ENCODE measurements around the gene MAP2K3. TPM values are rescaled to one million over a fixed set of nuclear protein-coding genes. Genes with fewer than 3 reads are reported as not detected.

Gene MAP2K3
- total and polyA plus RNA-seq, 2 of the 4 experiments (the other 2 are of a cell fraction): 23.5 to 82.2 TPM

GRCh38 chr17:21303441-21304065 lies 19.0 kb downstream of the MAP2K3 start:
- Histone ChIP-seq H2AK9ac (replicated peaks; ENCODE audit: low read depth, low read length, poor library complexity) (peak overlapping the region; percentile 33), H3K4ac (ENCODE audit: low read depth, low read length) (no peak overlapping the region), H3K4me1 (ENCODE audit: control insufficient read depth, insufficient read depth, low read length) (peaks cover 2% of the 10 kb centered on the region), H3K18ac (ENCODE audit: low read depth, low read length) (no peak overlapping the region), H2BK20ac (ENCODE audit: low read depth, low read length) (no peak overlapping the region), H4K20me1 (ENCODE audit: insufficient read depth, low read length) (peaks cover 35% of the 10 kb centered on the region), H3K14ac (replicated peaks; ENCODE audit: low read depth, low read length) (no peak overlapping the region), H3K36me3 (ENCODE audit: control insufficient read depth, insufficient read depth, low read length) (peaks cover 61% of the 10 kb centered on the region), H3K4me2 (ENCODE audit: low read depth, low read length) (no peak overlapping the region), H3K9me1 (ENCODE audit: insufficient read depth, low read length) (no peaks in the 10 kb centered on the region), H3K56ac (ENCODE audit: extremely low read depth, insufficient read depth, low read length) (no peak overlapping the region), H2BK15ac (ENCODE audit: low read depth, low read length) (no peak overlapping the region), H3K27me3 (ENCODE audit: control insufficient read depth, insufficient read depth, low read length) (no peaks in the 10 kb centered on the region), H3K9me3 (ENCODE audit: control insufficient read depth, insufficient read depth, low read length) (peaks cover under 1% of the 10 kb centered on the region; the same call in 1 of the 2 replicates), H4K8ac (ENCODE audit: low read depth in 2 of 2, low read length in 2 of 2) (no peak overlapping the region), H4K5ac (ENCODE audit: low read depth, low read length) (no peak overlapping the region), H3K27ac (ENCODE audit: insufficient read depth, low read length) (no peak overlapping the region), H3K9ac (ENCODE audit: low read depth, low read length) (no peak overlapping the region), H2AFZ (replicated peaks; ENCODE audit: low read length, poor library complexity) (no peak overlapping the region), H3K4me3 (ENCODE audit: insufficient read depth, low read depth, low read length) (no peak overlapping the region), H2AK5ac (ENCODE audit: low read depth, low read length) (no peak overlapping the region), H2BK5ac (ENCODE audit: low read depth, low read length, poor library complexity, severe bottlenecking) (no peak overlapping the region), H3K23ac (ENCODE audit: low read depth, low read length) (no peak overlapping the region), H2BK120ac (ENCODE audit: low read depth, low read length) (no peak overlapping the region), H4K91ac (ENCODE audit: insufficient read depth, low read depth, low read length) (no peak overlapping the region), H3K79me1 (ENCODE audit: low read depth in 1 of 2, low read length in 2 of 2) (peaks cover 17 to 38% of the 10 kb centered on the region in 2 experiments)
- no TSS peak for BruUV-seq (replicated peaks)
- intact Hi-C loops (cut with micrococcal nuclease): no loop called here
- POLR2A ChIA-PET (ENCODE audit: unreplicated experiment): no interaction called here
- no peak for DNase-seq
- TF ChIP-seq FOS (IDR thresholded peaks at IDR 0.05; ENCODE audit: low read depth, low read length) (no peak), MAFK (IDR thresholded peaks at IDR 0.05; ENCODE audit: low read depth, low read length) (no peak), CHD1 (IDR thresholded peaks at IDR 0.05; ENCODE audit: low read depth, low read length) (no peak), NFE2L2 (IDR thresholded peaks at IDR 0.05; ENCODE audit: low read depth, low read length) (no peak), POLR2A (IDR thresholded peaks at IDR 0.05; ENCODE audit: low read depth, low read length) (no peak), RCOR1 (IDR thresholded peaks at IDR 0.05; ENCODE audit: insufficient replicate concordance, low read length) (no peak), RAD21 (IDR thresholded peaks at IDR 0.05; ENCODE audit: low read length) (no peak), MXI1 (IDR thresholded peaks at IDR 0.05; ENCODE audit: borderline replicate concordance, low read depth, low read length) (no peak), BHLHE40 (IDR thresholded peaks at IDR 0.05; ENCODE audit: low read depth, low read length) (no peak), MAZ (IDR thresholded peaks at IDR 0.05; ENCODE audit: borderline replicate concordance, low read depth, low read length) (no peak), RFX5 (IDR thresholded peaks at IDR 0.05; ENCODE audit: low read depth, low read length) (no peak), CEBPB (IDR thresholded peaks at IDR 0.05; ENCODE audit: low read depth, low read length) (no peak)
- TF ChIP-seq, protein P1, sequence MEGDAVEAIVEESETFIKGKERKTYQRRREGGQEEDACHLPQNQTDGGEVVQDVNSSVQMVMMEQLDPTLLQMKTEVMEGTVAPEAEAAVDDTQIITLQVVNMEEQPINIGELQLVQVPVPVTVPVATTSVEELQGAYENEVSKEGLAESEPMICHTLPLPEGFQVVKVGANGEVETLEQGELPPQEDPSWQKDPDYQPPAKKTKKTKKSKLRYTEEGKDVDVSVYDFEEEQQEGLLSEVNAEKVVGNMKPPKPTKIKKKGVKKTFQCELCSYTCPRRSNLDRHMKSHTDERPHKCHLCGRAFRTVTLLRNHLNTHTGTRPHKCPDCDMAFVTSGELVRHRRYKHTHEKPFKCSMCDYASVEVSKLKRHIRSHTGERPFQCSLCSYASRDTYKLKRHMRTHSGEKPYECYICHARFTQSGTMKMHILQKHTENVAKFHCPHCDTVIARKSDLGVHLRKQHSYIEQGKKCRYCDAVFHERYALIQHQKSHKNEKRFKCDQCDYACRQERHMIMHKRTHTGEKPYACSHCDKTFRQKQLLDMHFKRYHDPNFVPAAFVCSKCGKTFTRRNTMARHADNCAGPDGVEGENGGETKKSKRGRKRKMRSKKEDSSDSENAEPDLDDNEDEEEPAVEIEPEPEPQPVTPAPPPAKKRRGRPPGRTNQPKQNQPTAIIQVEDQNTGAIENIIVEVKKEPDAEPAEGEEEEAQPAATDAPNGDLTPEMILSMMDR (conservative IDR thresholded peaks at IDR 0.05; ENCODE audit: low read depth, low read length): no peak
- TF ChIP-seq, protein P2, sequence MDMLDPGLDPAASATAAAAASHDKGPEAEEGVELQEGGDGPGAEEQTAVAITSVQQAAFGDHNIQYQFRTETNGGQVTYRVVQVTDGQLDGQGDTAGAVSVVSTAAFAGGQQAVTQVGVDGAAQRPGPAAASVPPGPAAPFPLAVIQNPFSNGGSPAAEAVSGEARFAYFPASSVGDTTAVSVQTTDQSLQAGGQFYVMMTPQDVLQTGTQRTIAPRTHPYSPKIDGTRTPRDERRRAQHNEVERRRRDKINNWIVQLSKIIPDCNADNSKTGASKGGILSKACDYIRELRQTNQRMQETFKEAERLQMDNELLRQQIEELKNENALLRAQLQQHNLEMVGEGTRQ (IDR thresholded peaks at IDR 0.05; ENCODE audit: low read depth, low read length): no peak
- in situ Hi-C loops (cut with MboI; ENCODE audit: low sequenced_read_pairs): loop anchor here (25.0 kb wide), 1 partner anchor 484 kb away; no protein-coding TSS in a partner anchor
- CTCF ChIA-PET: no interaction called here
- ATAC-seq (ENCODE audit: low read depth): no peak
- dilution Hi-C loops (cut with HindIII; ENCODE audit: low sequenced_read_pairs, unreplicated experiment): no loop called here
- WGBS, 2 experiments (ENCODE audit: extremely low coverage in 2 of 2, insufficient read length in 1 of 2): 76% methylated on average over 5 of the region's 8 CpGs; no CpG with 5 or more reads in 1 of the 2 experiments
